Esophagus (tissue), 2 donors: ENCODE data around the gene LUZP4. TPM values are rescaled to one million over a fixed set of nuclear protein-coding genes. Genes with fewer than 3 reads are reported as not detected.

Experiments used
- H3K27ac ChIP-seq, 2 donors: one replicate each; pipeline ENCODE4 v1.5.1; 2013; ENCODE audit warnings: low read depth in 2 of 2, mild to moderate bottlenecking in 2 of 2, inconsistent platforms in 1 of 2, low read length in 1 of 2, moderate library complexity in 1 of 2
- H3K27me3 ChIP-seq, 2 donors: one replicate each; pipeline ENCODE4 v1.6.1; 2013; ENCODE audit warnings: low read length in 2 of 2, control low read depth in 1 of 2, mild to moderate bottlenecking in 1 of 2; ENCODE audit not compliant: insufficient read depth in 2 of 2, control insufficient read depth in 1 of 2
- H3K36me3 ChIP-seq, 2 donors: one replicate each; pipeline ENCODE4 v1.6.1; 2013; ENCODE audit warnings: low read length in 1 of 2; ENCODE audit not compliant: control insufficient read depth in 2 of 2, insufficient read depth in 2 of 2
- H3K4me1 ChIP-seq, 2 donors: one replicate each; pipeline ENCODE4 v1.6.1; 2013; ENCODE audit warnings: low read length in 1 of 2; ENCODE audit not compliant: control insufficient read depth in 2 of 2, insufficient read depth in 2 of 2
- H3K4me3 ChIP-seq, 2 donors: one replicate each; pipeline ENCODE4 v1.5.1; 2013; ENCODE audit warnings: low read length in 2 of 2, mild to moderate bottlenecking in 2 of 2, low read depth in 1 of 2, moderate library complexity in 1 of 2
- H3K9me3 ChIP-seq, 2 donors: one replicate each; pipeline ENCODE4 v1.6.1; 2013; ENCODE audit warnings: mild to moderate bottlenecking in 2 of 2, low read depth in 1 of 2, low read length in 1 of 2, moderate library complexity in 1 of 2; ENCODE audit not compliant: control insufficient read depth in 2 of 2, insufficient read depth in 1 of 2
- WGBS, 2 donors: extraction: QIAGEN DNeasy Blood & Tissue Kit; methylation state at CpG; one replicate each; pipeline ENCODE4 v1.1.7; 2013; 5-methylcytosine and 5-hydroxymethylcytosine counted together
- polyA plus RNA-seq, 2 donors: library from polyadenylated mRNA; stranded (reverse); fragments of 200-250 nt; gene quantifications; one replicate each; pipeline ENCODE4 v1.2.3, GENCODE V29; 2013
- donor health status: healthy with polysubstance abuse.
- donor health status: Bipolar disorder and iron deficiency.

LUZP4 gene
- polyA plus RNA-seq, 2 donors = not detected

DNA sequence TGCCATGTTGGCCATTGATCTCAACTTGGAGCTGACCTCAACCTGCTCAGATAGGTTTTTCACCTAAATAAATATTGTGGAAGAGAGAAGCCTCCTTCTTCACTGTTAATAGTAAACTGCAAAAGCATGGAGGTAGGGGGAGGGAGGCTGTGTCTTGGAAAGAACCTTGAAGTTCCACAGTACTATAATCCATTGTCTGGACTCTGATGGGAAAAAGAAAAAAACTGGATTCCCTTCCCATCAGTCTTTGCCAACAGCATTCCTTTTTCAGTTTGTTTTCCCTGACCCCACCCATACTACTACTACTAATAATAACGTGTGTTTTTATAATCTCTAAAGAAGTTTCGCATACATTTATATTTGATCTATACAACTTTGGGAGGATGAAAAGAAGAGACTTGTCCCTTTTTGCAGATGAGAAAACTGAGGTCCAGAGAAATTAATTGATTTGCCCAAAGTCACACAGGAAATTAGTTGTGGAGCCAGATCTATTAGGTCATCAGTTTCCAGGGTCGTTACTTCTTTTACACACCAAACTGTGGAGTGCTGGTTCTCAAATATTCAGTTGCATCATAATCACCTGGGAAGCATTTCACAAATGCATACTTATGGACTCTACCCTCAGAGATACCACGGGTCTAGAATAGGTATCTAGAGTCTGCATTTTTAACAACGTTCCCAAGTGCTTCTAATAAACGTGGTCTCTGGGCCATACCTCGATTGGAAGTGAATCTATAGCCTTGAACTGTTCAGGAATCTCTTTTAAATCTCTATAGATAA, 59.1 kb downstream of the LUZP4 start:
- no peaks in the 10 kb centered on the region for H3K36me3 ChIP-seq
- no peak overlapping the region for H3K27ac ChIP-seq
- H3K27me3 ChIP-seq = no peaks in the 10 kb centered on the region
- no peaks in the 10 kb centered on the region for H3K4me1 ChIP-seq
- WGBS, 2 donors = 67 to 69% methylated on average over 7 of the region's 7 CpGs
- no peak overlapping the region for H3K4me3 ChIP-seq
- H3K9me3 ChIP-seq = no peaks in the 10 kb centered on the region

DNA sequence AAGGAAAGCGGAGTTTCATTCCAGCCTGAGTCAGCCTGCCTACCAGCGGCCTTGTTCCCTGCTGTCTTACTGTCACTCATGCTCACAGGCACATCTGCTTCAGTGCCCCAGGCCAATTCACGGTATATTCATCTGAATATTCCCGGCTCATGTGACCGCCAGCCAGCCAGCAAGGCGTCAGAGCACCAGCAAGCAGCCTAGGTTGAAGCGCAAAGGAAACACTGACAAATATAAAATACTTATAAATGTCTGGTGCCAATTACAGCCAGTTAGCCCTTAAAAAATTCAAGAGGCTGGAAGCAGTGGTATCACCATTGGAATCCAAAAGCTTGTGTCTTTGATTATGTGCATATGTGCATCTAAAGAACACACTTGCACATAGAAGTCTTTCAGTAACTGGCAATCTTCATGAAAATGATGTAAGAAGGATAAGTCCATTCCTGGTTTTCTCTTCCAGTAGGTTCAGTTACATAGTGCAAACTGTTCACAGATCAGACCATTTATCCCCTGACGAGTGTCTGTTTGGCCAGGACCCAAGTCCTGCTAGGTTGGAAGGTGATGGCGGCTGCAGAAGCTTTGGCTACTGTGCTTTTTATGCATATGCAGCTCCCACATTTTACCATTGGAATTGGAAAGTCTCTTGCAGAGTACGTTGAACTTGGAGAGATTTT, 61.3 kb downstream of the LUZP4 start:
- Histone ChIP-seq H3K27me3 (peaks cover 0 to 3% of the 10 kb centered on the region in 2 donors), H3K4me1 (no peaks in the 10 kb centered on the region), H3K9me3 (no peaks in the 10 kb centered on the region), H3K36me3 (no peaks in the 10 kb centered on the region), H3K27ac (no peak overlapping the region), H3K4me3 (no peak overlapping the region)
- 71 to 82% methylated on average over 10 of the region's 10 CpGs for WGBS, 2 donors

DNA sequence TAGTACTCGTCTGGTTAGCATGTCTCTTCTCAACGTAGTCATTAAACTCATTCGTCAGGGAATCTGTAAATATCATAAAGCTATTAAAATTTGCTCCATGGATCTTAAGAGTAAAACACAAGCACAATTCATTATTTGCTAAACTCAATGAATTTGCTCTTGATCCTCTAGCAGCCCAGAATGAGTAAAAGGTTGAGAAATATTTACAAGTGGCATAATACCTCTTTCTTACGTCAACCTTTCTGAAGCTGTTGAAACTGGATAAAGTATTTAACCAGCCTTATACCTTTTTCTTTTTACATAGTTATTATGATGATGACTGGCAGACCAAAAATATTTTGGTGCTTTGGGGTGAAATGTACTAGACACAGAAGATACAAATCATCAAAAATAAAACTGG, 66.9 kb downstream of the LUZP4 start:
- H3K4me1 ChIP-seq = no peaks in the 10 kb centered on the region
- H3K27me3 ChIP-seq = peaks cover 0 to 5% of the 10 kb centered on the region in 2 donors
- H3K4me3 ChIP-seq = no peak overlapping the region
- WGBS, 2 donors = 75 to 88% methylated on average over 4 of the region's 4 CpGs
- H3K36me3 ChIP-seq = no peaks in the 10 kb centered on the region
- no peak overlapping the region for H3K27ac ChIP-seq
- no peaks in the 10 kb centered on the region for H3K9me3 ChIP-seq

Other genes starting within 250 kb of the LUZP4 start
- not detected for gene RBMXL3, start 100.3 kb upstream of the LUZP4 start, polyA plus RNA-seq
- under 1 TPM; 0.35 to 0.45 TPM for gene LRCH2, start 55.6 kb upstream of the LUZP4 start, polyA plus RNA-seq